GM18870 (cell line): ENCODE data around the gene CATSPER1.

Experiments used
- ATAC-seq: cut with Tn5 transposase; IDR thresholded peaks from one replicate; pipeline ENCODE4 v1.9.1; 2021; ENCODE audit warnings: moderate library complexity; ENCODE audit not compliant: unreplicated experiment

Gene CATSPER1

DNA sequence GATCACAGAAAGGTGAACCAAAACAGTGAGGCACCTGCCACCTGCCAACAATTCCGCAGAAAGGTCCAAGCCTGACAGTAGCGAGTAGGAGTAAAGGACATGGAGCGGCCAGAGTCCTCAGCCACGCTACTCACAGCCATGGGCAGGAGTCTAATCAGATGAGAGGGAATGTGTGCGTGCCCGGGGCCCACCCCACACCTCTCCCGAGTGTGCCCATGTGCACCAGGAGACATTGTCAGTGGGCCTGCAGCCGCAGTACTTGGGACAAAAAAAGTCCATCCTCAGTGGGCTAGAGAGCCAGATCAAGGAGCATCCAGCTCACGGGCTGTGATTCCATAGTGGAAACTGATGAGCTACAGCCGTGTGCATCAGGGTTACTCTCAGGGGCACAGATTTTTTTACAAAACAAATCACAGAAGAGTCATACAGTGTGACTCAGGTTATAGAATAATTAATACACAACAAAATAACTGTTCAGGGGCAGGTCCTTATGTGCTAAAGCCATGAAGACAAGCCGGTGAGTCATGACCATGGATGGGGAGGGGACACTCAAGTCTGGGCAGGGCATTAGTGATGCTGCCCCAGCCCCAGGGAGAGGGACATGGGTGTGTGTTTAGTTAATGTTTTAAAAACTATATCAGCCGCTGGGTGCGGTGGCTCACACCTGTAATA is 52.7 kb downstream of the CATSPER1 start:
- ATAC-seq, result no peak

DNA sequence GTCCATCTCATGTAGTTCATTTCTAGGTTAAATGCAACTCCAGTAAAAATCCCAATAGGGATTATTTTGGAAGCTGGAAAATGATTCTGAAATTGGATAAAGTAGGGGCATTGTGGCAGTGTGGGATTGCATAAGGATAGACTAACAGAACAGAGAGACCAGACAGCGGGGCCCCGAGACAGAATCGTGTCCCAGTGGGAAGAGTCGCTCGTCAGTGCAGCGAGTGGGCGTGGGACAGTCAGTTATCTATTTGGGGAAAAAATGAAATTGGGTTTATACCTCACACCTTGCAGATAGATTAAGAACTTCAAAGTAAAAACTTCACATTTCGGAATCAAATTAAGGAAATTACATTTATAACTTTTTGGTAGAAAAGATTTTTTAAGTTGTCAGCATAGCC is 54.2 kb downstream of the CATSPER1 start:
- no peak for ATAC-seq

DNA sequence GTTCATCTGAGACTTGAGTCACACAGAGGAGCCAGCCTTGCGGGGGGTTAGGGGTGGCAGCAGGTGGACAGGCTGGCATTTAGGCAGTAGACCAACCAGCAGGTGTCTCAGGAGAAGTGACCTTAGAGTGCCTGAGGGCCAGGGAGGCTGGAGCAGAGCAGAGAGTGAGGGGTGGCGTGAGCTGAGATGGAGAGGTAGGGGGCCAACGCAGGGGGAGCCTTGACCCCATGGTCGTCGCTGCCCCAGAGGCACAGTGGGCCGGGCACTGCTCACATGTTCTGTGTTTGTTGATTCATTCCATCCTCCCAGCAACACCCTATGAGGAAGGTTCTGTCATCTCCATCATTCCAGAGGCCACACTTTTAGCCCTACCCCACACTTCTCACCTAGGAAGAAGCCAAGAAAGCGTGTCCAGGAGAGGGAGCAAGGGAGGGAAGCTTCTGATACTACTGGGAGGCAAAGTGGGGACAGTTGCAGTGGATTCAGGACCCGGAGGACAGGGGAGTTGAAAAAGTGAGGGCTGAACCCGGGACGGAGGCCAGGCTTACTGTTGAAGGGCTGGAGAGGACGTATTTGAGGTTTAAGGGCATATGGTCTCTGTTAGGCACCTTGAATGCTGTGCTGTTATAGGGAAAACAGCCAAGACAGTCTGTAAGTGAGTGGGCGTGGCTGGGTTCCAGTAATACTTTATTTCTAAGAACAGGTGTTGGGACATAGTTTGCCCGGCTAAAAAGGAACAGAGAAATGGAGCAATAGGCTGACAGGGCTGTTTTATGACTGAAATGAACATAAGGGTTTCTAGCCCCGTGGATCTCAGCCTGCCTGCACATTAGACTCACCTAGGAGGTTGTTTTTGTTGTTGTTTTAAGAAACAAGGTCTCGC is 57.4 kb downstream of the CATSPER1 start:
- no peak for ATAC-seq

DNA sequence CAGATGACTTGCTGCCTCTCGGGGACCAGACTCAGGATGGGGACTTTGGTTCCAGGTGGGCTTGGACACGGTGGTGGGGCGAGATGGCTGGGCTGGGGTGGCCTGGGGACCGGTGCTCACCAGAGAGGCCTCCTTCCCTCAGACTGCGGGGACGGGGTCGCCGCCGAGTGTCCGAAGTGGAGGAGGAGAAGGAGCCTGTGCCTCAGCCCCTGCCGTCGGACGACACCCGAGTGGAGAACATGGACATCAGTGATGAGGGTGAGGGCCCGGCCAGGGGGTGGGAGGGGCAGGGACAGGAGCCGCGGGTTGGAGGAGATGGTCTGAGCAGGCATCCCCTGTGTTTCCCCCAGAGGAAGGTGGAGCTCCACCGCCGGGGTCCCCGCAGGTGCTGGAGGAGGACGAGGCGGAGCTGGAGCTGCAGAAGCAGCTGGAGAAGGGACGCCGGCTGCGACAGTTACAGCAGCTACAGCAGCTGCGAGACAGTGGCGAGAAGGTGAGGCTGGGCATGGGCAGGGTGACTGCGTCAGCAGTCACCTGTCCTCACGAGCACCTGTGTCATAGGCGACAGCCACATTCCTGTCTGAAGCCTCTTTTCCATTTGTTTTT is 58.8 kb downstream of the CATSPER1 start:
- ATAC-seq, result no peak
